Nephron progenitor cell (in vitro differentiated cells): ENCODE measurements around the gene CPD.

Experiments used
- DNase-seq: peaks from one replicate; pipeline ENCODE4 v3.0.0; 2021
- H3K27ac Mint-ChIP-seq: 2 replicates; pipeline ENCODE4 v1.8.0; 2021; ENCODE audit warnings: mild to moderate bottlenecking, moderate library complexity, mixed read lengths
- H3K27me3 Mint-ChIP-seq: 2 replicates; pipeline ENCODE4 v1.8.0; 2021; ENCODE audit warnings: mild to moderate bottlenecking, low read depth, mixed read lengths; ENCODE audit not compliant: poor library complexity
- H3K36me3 Mint-ChIP-seq: 2 replicates; pipeline ENCODE4 v1.8.0; 2021; ENCODE audit warnings: low read depth, mixed read lengths
- H3K4me1 Mint-ChIP-seq: 2 replicates; pipeline ENCODE4 v1.8.0; 2021; ENCODE audit warnings: mixed read lengths
- H3K4me3 Mint-ChIP-seq: 2 replicates; pipeline ENCODE4 v1.8.0; 2021; ENCODE audit warnings: mild to moderate bottlenecking, moderate library complexity, mixed read lengths
- H3K9me3 Mint-ChIP-seq: 2 replicates; pipeline ENCODE4 v1.8.0; 2021; ENCODE audit warnings: mild to moderate bottlenecking, moderate library complexity, mixed read lengths
- CTCF ChIP-seq: fragments of 200-600 bp; sonication (generic); IDR thresholded peaks from 2 replicates; pipeline ENCODE4 v1.5.0; 2021; ENCODE audit warnings: antibody characterized with exemption

CPD gene

GRCh38 chr17:30377574-30378240 lies 1.0 kb upstream of the CPD start:
- Mint-ChIP-seq H3K27me3 (peaks cover 13% of the 10 kb centered on the region), H3K4me3 (peak overlapping the region; percentile 85), H3K27ac (peak overlapping the region; percentile 11), H3K4me1 (peaks cover 63% of the 10 kb centered on the region), H3K9me3 (peaks cover 6% of the 10 kb centered on the region), H3K36me3 (no peaks in the 10 kb centered on the region)
- no peak for TF ChIP-seq CTCF
- no peak for DNase-seq

DNA sequence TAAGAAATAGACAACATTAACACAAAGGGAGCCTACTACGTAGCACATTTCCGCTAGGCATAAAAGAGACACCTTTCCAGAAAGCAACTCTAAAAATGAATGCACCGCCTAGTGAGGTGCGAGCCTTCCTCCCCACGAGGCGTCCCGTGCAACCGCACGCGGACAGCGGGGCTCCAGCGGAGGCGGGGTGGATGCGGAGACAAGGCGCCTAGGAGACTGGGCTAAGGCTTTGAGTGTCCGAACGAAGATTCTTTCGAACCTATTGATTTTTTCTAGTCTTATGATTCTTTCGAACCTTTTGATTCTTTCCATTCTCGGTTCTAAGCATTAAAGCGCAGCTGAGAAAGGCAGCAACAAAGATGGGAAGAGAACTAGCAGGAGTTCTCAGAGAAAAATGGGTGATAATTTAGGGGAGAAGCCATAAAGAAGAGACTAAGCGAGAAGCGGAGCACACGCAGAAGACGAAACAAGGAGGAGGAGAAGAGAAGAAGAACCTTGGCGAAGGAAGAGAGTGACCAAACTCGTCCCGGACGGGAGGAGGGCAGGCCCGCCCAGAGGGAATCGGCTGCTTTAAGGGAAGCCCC lies 394 bp upstream of the CPD start:
- Mint-ChIP-seq H3K9me3 (peaks cover 6% of the 10 kb centered on the region), H3K4me1 (peaks cover 69% of the 10 kb centered on the region), H3K4me3 (peak overlapping the region; percentile 85), H3K36me3 (no peaks in the 10 kb centered on the region), H3K27ac (no peak overlapping the region), H3K27me3 (peaks cover 10% of the 10 kb centered on the region)
- peak; percentile 23 for DNase-seq
- TF ChIP-seq CTCF, result no peak

- H3K36me3 Mint-ChIP-seq, result no peaks in the 10 kb centered on the region
- peaks cover 79% of the 10 kb centered on the region for H3K4me1 Mint-ChIP-seq
- DNase-seq, result peak; percentile 37
- peaks cover 10% of the 10 kb centered on the region for H3K27me3 Mint-ChIP-seq
- H3K4me3 Mint-ChIP-seq, result peak overlapping the region; percentile 88
- no peak overlapping the region for H3K27ac Mint-ChIP-seq
- H3K9me3 Mint-ChIP-seq, result peaks cover 6% of the 10 kb centered on the region
- no peak for TF ChIP-seq CTCF
Measured at GRCh38 chr17:30379303-30379902, 676 bp downstream of the CPD start.

DNA sequence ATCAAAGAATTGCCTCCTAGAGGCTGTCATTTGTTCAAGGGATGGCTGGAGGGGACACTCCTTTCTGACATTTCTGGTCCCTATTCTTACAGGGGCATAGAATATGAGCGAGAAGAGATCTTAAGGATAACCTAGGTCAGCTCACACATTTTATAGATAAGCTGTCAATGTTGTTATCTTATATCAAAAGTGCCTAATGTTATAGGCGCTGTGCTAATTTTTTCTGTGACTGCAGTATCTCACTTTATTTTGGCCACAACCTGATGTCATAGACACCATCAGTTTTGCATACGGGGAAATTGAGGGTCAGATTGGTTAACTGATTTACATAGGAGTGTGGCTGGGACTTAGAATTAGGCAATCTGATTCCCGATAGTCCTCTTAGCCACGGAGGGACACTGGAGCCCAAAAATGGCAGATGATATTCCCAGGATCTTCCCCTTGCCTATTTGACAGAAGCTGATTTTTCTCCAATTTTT lies 1.2 kb downstream of the CPD start:
- Mint-ChIP-seq H3K4me1 (peaks cover 79% of the 10 kb centered on the region), H3K36me3 (peaks cover 2% of the 10 kb centered on the region), H3K9me3 (peaks cover 6% of the 10 kb centered on the region), H3K27me3 (peaks cover 10% of the 10 kb centered on the region), H3K4me3 (peak overlapping the region; percentile 88), H3K27ac (no peak overlapping the region)
- TF ChIP-seq CTCF, result no peak
- no peak for DNase-seq

DNA sequence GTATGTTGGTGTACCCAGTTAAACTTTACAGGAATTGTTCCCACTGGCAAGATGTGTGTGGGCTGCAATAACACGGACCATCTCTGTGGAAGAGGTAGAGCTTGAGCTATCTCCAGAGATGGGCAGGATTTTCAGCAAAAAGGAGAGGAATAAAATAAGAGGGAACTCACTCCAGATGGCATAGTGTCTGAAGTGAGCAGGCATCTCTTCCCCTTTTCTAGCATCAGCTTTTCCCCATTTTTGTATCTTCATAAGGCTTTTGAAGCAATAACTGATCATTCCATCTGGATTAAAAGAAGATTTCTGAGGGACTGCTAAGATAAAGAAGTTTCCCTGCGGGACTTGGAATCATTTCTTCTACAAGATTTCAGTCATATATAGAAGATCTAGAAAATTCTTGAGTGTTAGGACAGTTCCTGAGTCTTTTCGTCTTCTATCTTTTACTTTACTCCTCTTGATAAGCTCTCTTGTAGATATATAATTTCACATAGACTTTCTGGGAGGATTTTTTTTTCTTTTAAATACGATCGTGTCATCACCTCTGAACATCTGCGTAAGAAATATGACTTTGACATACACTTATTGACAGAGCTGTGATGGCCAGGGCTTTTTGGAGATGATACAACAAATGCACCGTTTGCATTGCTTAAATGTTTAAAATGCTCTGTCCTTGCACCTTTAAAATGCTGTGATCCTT lies 2.1 kb downstream of the CPD start:
- Mint-ChIP-seq H3K36me3 (peaks cover 11% of the 10 kb centered on the region), H3K4me1 (peaks cover 76% of the 10 kb centered on the region), H3K4me3 (peak overlapping the region; percentile 88), H3K9me3 (peaks cover 6% of the 10 kb centered on the region), H3K27ac (no peak overlapping the region), H3K27me3 (peaks cover 10% of the 10 kb centered on the region)
- no peak for DNase-seq
- TF ChIP-seq CTCF, result no peak
